ENCODE results near the gene RXFP1.

GRCh38 chr4:158530898-158531297, 9.2 kb downstream of the RXFP1 start:
- TF ChIP-seq POLR2A (IDR thresholded peaks at IDR 0.05): no peak
- no peak for TF ChIP-seq CTCF (IDR thresholded peaks at IDR 0.05 in 4 of 5, conservative IDR thresholded peaks at IDR 0.05 in 1 of 5)
